Measurements from ENCODE around the gene SERINC2. TPM values are rescaled to one million over a fixed set of nuclear protein-coding genes. Genes with fewer than 3 reads are reported as not detected.
"Not testable (repeated sequence)": the region's sequence is repeated elsewhere in the genome, so short reads cannot be mapped to it uniquely, and the experiment has no call there.

SERINC2 gene
- total and polyA plus RNA-seq, 7 donors, result 0.33 to 254 (median 0.81) TPM

DNA sequence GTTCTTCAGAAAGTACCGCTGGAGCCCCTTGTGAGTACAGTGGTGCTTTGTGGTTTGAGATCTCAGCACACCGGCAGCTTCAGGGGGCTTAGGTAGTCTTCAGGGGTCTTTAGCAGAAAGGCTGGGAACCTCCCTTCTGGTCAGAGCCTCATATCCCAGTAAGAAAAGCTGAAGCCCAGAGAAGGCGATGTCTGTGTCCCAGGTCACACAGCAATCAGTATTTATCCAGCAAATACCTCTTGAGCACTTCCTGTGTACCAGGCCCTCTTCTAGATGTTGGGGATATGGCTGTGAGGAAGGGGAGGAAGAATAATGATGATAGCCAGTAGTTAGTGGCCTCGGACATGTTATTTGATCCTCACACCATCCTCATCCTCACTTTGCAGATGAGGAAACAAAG lies 14.3 kb downstream of the SERINC2 start:
- H3K27me3 ChIP-seq, result no peaks in the 10 kb centered on the region
- no peaks in the 10 kb centered on the region for H3K4me1 ChIP-seq
- no peak overlapping the region for H3K4me3 ChIP-seq
- TF ChIP-seq EP300 (IDR thresholded peaks at IDR 0.05), result no peak
- intact Hi-C loops (cut with DNase I), result no loop called here
- 95% methylated on average over 4 of the region's 4 CpGs for WGBS, 2 donors
- no peak overlapping the region for H3K27ac ChIP-seq
- no peak for DNase-seq
- no peaks in the 10 kb centered on the region for H3K36me3 ChIP-seq
- H3K9me3 ChIP-seq, result no peaks in the 10 kb centered on the region

DNA sequence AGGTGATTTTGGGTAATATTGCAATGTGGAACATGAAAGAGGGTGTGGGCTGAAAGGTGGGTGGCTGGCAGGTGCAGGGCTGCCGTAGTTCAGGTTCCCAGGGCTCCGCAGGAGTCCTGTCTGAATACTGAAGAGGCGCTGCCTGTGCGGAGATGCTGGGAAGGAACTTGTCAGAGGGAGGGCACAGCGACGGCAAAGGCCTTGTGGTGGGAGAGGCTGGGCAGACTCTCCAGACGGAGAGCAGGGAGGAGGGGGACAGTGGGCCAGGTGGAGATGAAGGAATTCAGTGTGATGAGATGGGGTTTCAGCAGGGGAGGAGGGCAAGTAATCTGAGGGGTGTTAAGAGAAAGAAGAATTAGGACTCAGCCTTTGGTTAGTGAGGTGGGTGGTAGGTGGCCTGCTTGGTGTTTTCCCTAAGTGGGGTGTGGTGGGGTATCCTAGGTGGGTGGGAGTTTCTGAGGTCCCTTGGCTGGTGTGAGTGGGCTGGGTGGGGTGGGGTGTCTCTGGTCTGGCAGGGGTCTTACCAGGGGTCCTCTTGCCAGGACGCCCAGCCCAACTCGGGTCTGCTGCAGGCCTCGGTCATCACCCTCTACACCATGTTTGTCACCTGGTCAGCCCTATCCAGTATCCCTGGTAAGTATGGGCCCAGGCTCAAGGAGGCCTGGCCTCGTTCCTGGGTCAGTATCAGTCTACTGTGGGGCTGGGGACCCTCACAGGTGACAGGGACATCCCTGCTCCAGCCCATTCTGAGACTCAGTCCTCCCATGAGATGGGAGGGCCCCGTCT lies 15.6 kb downstream of the SERINC2 start:
- H3K4me1 ChIP-seq, result no peaks in the 10 kb centered on the region
- intact Hi-C loops (cut with DNase I), result no loop called here
- 93 to 94% methylated on average over 12 of the region's 12 CpGs for WGBS, 2 donors
- H3K27me3 ChIP-seq, result no peaks in the 10 kb centered on the region
- no peak overlapping the region for H3K27ac ChIP-seq
- H3K36me3 ChIP-seq, result no peaks in the 10 kb centered on the region
- no peak overlapping the region for H3K4me3 ChIP-seq
- no peak for DNase-seq
- TF ChIP-seq POLR2A (IDR thresholded peaks at IDR 0.05), result no peak
- TF ChIP-seq POLR2AphosphoS5 (IDR thresholded peaks at IDR 0.05), result no peak
- TF ChIP-seq CTCF (IDR thresholded peaks at IDR 0.05), result no peak
- no peak for TF ChIP-seq EP300 (IDR thresholded peaks at IDR 0.05)
- no peaks in the 10 kb centered on the region for H3K9me3 ChIP-seq

GRCh38 chr1:31429583-31429982 lies 16.6 kb downstream of the SERINC2 start:
- intact Hi-C loops (cut with DNase I), result no loop called here
- no peaks in the 10 kb centered on the region for H3K27me3 ChIP-seq
- no peaks in the 10 kb centered on the region for H3K9me3 ChIP-seq
- H3K36me3 ChIP-seq, result no peaks in the 10 kb centered on the region
- 89 to 92% methylated on average over 6 of the region's 6 CpGs for WGBS, 2 donors
- H3K27ac ChIP-seq, result no peak overlapping the region
- no peak for DNase-seq
- no peak overlapping the region for H3K4me3 ChIP-seq
- no peaks in the 10 kb centered on the region for H3K4me1 ChIP-seq
- TF ChIP-seq EP300 (IDR thresholded peaks at IDR 0.05) (no peak), POLR2AphosphoS5 (IDR thresholded peaks at IDR 0.05) (no peak), POLR2A (IDR thresholded peaks at IDR 0.05) (no peak), CTCF (IDR thresholded peaks at IDR 0.05) (no peak)

DNA sequence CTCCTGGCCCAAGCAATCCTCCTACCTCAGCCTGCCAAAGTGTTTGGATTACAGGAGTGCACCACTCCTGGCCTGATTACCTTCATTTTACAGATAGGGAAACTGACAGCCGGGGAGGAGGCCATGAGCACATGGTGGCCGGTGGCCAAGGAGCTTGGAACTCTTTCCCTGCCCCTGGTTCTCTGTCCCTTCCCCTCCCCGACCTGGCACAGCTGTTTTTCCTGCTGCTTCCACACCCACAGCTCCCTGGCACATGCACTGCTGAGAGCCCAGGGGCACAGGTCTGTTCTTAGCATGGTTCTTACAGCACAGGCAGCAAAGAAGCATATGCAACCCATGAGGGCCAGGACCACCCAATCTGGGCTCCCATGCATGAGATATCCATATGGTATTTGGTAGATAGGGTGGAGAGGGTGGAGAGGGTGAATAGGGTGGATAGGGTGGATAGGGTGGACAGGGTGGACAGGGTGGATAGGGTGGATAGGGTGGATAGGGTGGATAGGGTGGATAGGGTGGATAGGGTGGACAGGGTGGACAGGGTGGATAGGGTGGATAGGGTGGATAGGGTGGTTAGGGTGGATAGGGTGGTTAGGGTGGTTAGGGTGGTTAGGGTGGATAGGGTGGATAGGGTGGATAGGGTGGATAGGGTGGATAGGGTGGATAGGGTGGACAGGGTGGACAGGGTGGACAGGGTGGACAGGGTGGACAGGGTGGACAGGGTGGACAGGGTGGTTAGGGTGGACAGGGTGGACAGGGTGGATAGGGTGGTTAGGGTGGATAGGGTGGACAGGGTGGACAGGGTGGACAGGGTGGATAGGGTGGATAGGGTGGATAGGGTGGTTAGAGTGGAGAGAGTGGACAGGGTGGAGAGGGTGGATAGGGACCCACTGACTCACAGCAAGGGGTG lies 18.6 kb downstream of the SERINC2 start:
- H3K9me3 ChIP-seq; H3K27ac ChIP-seq; H3K4me3 ChIP-seq; intact Hi-C loops (cut with DNase I); H3K36me3 ChIP-seq; H3K4me1 ChIP-seq; H3K27me3 ChIP-seq: not testable (repeated sequence)
- WGBS, 2 donors, result 16 to 72% methylated on average over 3 of the region's 3 CpGs
- DNase-seq, result peak; percentile 32

DNA sequence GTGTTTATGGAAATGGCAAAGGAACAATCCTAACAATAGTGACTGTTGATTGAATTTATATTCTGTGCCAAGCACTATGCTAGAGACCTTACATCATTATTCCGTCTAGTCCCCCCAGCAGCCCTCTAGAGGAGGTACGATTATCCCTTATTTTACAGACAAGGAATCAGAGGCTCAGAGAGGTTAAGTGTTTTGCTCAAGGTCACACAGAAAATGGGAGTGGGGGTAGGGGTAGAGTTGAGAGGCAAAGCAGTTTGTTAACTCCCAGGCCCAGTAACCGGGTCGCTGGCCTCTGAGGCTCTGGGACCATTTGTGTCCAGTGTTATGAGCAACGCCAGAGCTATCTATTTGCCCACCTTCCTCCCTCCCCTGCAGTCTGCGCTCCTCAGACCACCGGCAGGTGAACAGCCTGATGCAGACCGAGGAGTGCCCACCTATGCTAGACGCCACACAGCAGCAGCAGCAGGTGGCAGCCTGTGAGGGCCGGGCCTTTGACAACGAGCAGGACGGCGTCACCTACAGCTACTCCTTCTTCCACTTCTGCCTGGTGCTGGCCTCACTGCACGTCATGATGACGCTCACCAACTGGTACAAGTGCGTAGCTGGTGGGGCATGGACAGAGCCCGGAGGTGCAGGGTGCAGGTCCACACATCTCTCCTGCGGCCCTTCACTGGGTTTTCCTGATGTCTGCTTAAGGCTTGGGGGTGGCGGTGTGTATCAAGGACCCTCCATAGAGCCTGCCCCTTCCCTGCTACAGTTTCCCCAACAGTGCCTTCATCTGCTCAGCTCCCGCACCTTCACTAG lies 19.8 kb downstream of the SERINC2 start:
- Histone ChIP-seq H3K9me3 (no peaks in the 10 kb centered on the region), H3K4me3 (no peak overlapping the region), H3K36me3 (no peaks in the 10 kb centered on the region), H3K27me3 (no peaks in the 10 kb centered on the region), H3K27ac (no peak overlapping the region), H3K4me1 (no peaks in the 10 kb centered on the region)
- TF ChIP-seq CTCF (IDR thresholded peaks at IDR 0.05), result no peak
- 90 to 92% methylated on average over 20 of the region's 20 CpGs for WGBS, 2 donors
- intact Hi-C loops (cut with DNase I), result no loop called here
- peak; percentile 52 for DNase-seq

All from sigmoid colon (tissue), 7 donors.